ENCODE data around the gene KCNIP2.

Gene KCNIP2

GRCh38 chr10:101818872-101819633, 24.5 kb downstream of the KCNIP2 start:
- peak overlapping the region; percentile 90 for H3K27ac ChIP-seq
- TF ChIP-seq CTCF (conservative IDR thresholded peaks at IDR 0.05) (no peak), ZFX (IDR thresholded peaks at IDR 0.05) (no peak)

GRCh38 chr10:101818119-101818871, 25.3 kb downstream of the KCNIP2 start, which contains the start of gene OGA:
Gene OGA (minus strand): TSS chr10:101818444. CDS start chr10:101818022, 422 bp downstream.
- TF ChIP-seq ZFX (IDR thresholded peaks at IDR 0.05) (no peak), CTCF (conservative IDR thresholded peaks at IDR 0.05) (no peak)
- peak within 1 kb of the TSS; percentile 90 for H3K27ac ChIP-seq

GRCh38 chr10:101817337-101818118, 26.1 kb downstream of the KCNIP2 start:
- peak overlapping the region; percentile 90 for H3K27ac ChIP-seq
- TF ChIP-seq ZFX (IDR thresholded peaks at IDR 0.05) (no peak), CTCF (conservative IDR thresholded peaks at IDR 0.05) (no peak)

- peak overlapping the region; percentile 90 for H3K27ac ChIP-seq
- TF ChIP-seq ZFX (IDR thresholded peaks at IDR 0.05), result no peak
- TF ChIP-seq CTCF (conservative IDR thresholded peaks at IDR 0.05), result no peak
Observed at GRCh38 chr10:101816913-101817336, 26.7 kb downstream of the KCNIP2 start.

GRCh38 chr10:101816376-101816775, 27.2 kb downstream of the KCNIP2 start:
- no peak for TF ChIP-seq CTCF (conservative IDR thresholded peaks at IDR 0.05)
- no peak for TF ChIP-seq ZFX (IDR thresholded peaks at IDR 0.05)
- peak overlapping the region; percentile 36; the same call in 1 of the 2 replicates for H3K27ac ChIP-seq

GRCh38 chr10:101814466-101815071, 29.0 kb downstream of the KCNIP2 start:
- H3K27ac ChIP-seq, result no peak overlapping the region
- TF ChIP-seq CTCF (conservative IDR thresholded peaks at IDR 0.05) (no peak), ZFX (IDR thresholded peaks at IDR 0.05) (no peak)

Data from C4-2B (cell line).